ENCODE results near the gene CATSPER4.

CATSPER4 gene

GRCh38 chr1:26164861-26165842 is 25.2 kb upstream of the CATSPER4 start:
- DNase-seq (ENCODE audit: low read depth) = no peak

GRCh38 chr1:26166719-26167281 is 23.6 kb upstream of the CATSPER4 start:
- no peak for DNase-seq (ENCODE audit: low read depth)

GRCh38 chr1:26168410-26169197 is 21.8 kb upstream of the CATSPER4 start, which contains the start of gene C1orf232:
TSS of gene C1orf232 (minus strand) at chr1:26168963. CDS start at chr1:26168499, 464 bp downstream.
- no peak for DNase-seq (ENCODE audit: low read depth)

- DNase-seq (ENCODE audit: low read depth) = no peak
Observed at GRCh38 chr1:26169198-26169554, 21.2 kb upstream of the CATSPER4 start.

- DNase-seq (ENCODE audit: low read depth) = peak; percentile 76
Observed at GRCh38 chr1:26169669-26170471, 20.5 kb upstream of the CATSPER4 start, which contains the start of gene ZNF593. TSS of gene ZNF593 (plus strand) at chr1:26169908. CDS start at chr1:26169984, 76 bp downstream.

GRCh38 chr1:26170472-26170821 is 20.0 kb upstream of the CATSPER4 start:
- no peak for DNase-seq (ENCODE audit: low read depth)

- DNase-seq (ENCODE audit: low read depth) = no peak
Observed at GRCh38 chr1:26171084-26172072, 19.0 kb upstream of the CATSPER4 start, which contains the start of gene ZNF593OS. TSS of gene ZNF593OS (minus strand) at chr1:26171832. CDS start at chr1:26171661, 171 bp downstream.

GRCh38 chr1:26175346-26175745 is 15.1 kb upstream of the CATSPER4 start:
- DNase-seq (ENCODE audit: low read depth) = no peak

GRCh38 chr1:26177182-26177684 is 13.2 kb upstream of the CATSPER4 start, which contains the start of gene CNKSR1:
TSS of gene CNKSR1 (plus strand) at chr1:26177491. CDS start at chr1:26177548, 57 bp downstream.
- DNase-seq (ENCODE audit: low read depth) = no peak

GRCh38 chr1:26180010-26180506 is 10.3 kb upstream of the CATSPER4 start:
- no peak for DNase-seq (ENCODE audit: low read depth)

GRCh38 chr1:26181586-26182382 is 8.6 kb upstream of the CATSPER4 start:
- DNase-seq (ENCODE audit: low read depth) = no peak

GRCh38 chr1:26182383-26182696 is 8.1 kb upstream of the CATSPER4 start:
- no peak for DNase-seq (ENCODE audit: low read depth)

GRCh38 chr1:26184086-26184485 is 6.3 kb upstream of the CATSPER4 start:
- no peak for DNase-seq (ENCODE audit: low read depth)

- DNase-seq (ENCODE audit: low read depth) = no peak
Observed at GRCh38 chr1:26184883-26185282, 5.5 kb upstream of the CATSPER4 start.

- no peak for DNase-seq (ENCODE audit: low read depth)
Observed at GRCh38 chr1:26187882-26188281, 2.5 kb upstream of the CATSPER4 start.

- DNase-seq (ENCODE audit: low read depth) = no peak
Observed at GRCh38 chr1:26188477-26188876, 1.9 kb upstream of the CATSPER4 start.

GRCh38 chr1:26189331-26189730 is 1.1 kb upstream of the CATSPER4 start:
- no peak for DNase-seq (ENCODE audit: low read depth)

GRCh38 chr1:26189751-26190275 is 589 bp upstream of the CATSPER4 start:
- no peak for DNase-seq (ENCODE audit: low read depth)

GRCh38 chr1:26191739-26192138 is 1.3 kb downstream of the CATSPER4 start:
- DNase-seq (ENCODE audit: low read depth) = no peak

Data from stimulated activated CD8-positive, alpha-beta memory T cell treated with anti-CD3 and anti-CD28 coated beads, Interleukin-15, amount 100 ng/mL, for 24 hours (primary cell).